ENCODE results near the gene DKC1.
"Not testable (repeated sequence)": the region's sequence is repeated elsewhere in the genome, so short reads cannot be mapped to it uniquely, and the experiment has no call there.

- TF ChIP-seq POLR2A, CTCF (IDR thresholded peaks at IDR 0.05): not testable (repeated sequence)
Measured at GRCh38 chrX:154825586-154825985, 62.9 kb downstream of the DKC1 start.

Data from Peyer's patch (tissue), 4 donors.